ENCODE measurements around the gene FAM114A1. TPM values are rescaled to one million over a fixed set of nuclear protein-coding genes. Genes with fewer than 3 reads are reported as not detected.
A peak's percentile ranks its signal among the peaks of the same experiment; 100 is the strongest.
"Not testable (repeated sequence)": the region's sequence is repeated elsewhere in the genome, so short reads cannot be mapped to it uniquely, and the experiment has no call there.

The FAM114A1 gene
- total RNA-seq, 2 experiments from 2014 or later, result 0.24 to 0.81 TPM

DNA sequence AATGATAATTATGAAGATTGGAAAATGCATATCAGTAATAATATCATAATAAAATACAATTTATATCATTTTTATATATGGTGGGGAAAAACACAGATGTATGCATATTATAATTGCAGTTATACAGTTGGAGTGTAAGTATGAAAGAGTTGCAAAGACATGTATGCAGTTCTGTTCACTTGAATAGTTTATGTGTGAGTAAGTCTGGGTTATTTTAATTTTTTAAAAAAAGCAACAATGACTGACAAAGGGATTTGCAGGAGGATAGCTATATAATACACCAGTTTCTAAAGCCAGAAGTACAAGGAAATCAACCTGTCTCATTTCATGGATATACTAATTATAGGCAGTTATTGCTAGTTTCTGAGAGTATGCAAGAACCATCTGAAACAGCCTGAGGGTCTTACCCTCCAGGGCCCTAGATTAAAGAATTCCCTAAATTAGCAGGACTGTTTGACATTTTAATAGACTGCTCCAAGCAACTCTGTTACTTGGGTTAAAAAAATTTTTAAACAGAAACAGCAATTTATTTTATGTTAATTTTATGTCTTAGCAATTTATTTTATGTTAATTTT, 40.2 kb downstream of the FAM114A1 start:
- intact Hi-C loops (cut with micrococcal nuclease), result no loop called here
- Mint-ChIP-seq H3K4me3 (no peak overlapping the region), H3K4me1 (ENCODE audit: low read depth) (no peaks in the 10 kb centered on the region), H3K27me3 (ENCODE audit: low read depth) (no peaks in the 10 kb centered on the region), H3K36me3 (ENCODE audit: low read depth) (no peaks in the 10 kb centered on the region), H3K27ac (no peak overlapping the region), H3K9me3 (no peaks in the 10 kb centered on the region)
- DNase-seq, result no peak
- CTCF ChIA-PET, result interaction anchor here (2.2 kb wide), 1 partner anchor 227 kb away, joined by 12 read pairs; no protein-coding TSS in a partner anchor

- H3K4me1 Mint-ChIP-seq (ENCODE audit: low read depth), result no peaks in the 10 kb centered on the region
- CTCF ChIA-PET, result interaction anchor here (1.4 to 1.6 kb wide), 2 partner anchors 142 to 226 kb away, joined by 3 to 7 read pairs; no protein-coding TSS in a partner anchor
- H3K4me3 Mint-ChIP-seq, result no peak overlapping the region
- H3K36me3 Mint-ChIP-seq (ENCODE audit: low read depth), result no peaks in the 10 kb centered on the region
- H3K27me3 Mint-ChIP-seq (ENCODE audit: low read depth), result no peaks in the 10 kb centered on the region
- no peak overlapping the region for H3K27ac Mint-ChIP-seq
- H3K9me3 Mint-ChIP-seq, result no peaks in the 10 kb centered on the region
- no peak for DNase-seq
- intact Hi-C loops (cut with micrococcal nuclease), result no loop called here
Observed at GRCh38 chr4:38909015-38909414, 41.4 kb downstream of the FAM114A1 start.

- intact Hi-C loops (cut with micrococcal nuclease), result no loop called here
- Mint-ChIP-seq H3K36me3 (ENCODE audit: low read depth) (no peaks in the 10 kb centered on the region), H3K4me3 (no peak overlapping the region), H3K27ac (no peak overlapping the region), H3K9me3 (no peaks in the 10 kb centered on the region), H3K27me3 (ENCODE audit: low read depth) (no peaks in the 10 kb centered on the region), H3K4me1 (ENCODE audit: low read depth) (peaks cover 9% of the 10 kb centered on the region)
- no peak for DNase-seq
- CTCF ChIA-PET, result interaction anchor here (1.5 kb wide), 1 partner anchor 8 kb away, joined by 7 read pairs; no protein-coding TSS in a partner anchor
Observed at GRCh38 chr4:38911257-38911656, 43.7 kb downstream of the FAM114A1 start.

- Mint-ChIP-seq H3K27me3 (ENCODE audit: low read depth) (no peaks in the 10 kb centered on the region), H3K9me3 (no peaks in the 10 kb centered on the region), H3K36me3 (ENCODE audit: low read depth) (no peaks in the 10 kb centered on the region), H3K27ac (peak overlapping the region; percentile 36), H3K4me1 (ENCODE audit: low read depth) (peaks cover 9% of the 10 kb centered on the region), H3K4me3 (peak overlapping the region; percentile 29)
- CTCF ChIA-PET, result interaction anchor here (0.7 to 2.2 kb wide), 3 partner anchors 12 to 220 kb away, joined by 3 to 9 read pairs (median 4); no protein-coding TSS in a partner anchor
- intact Hi-C loops (cut with micrococcal nuclease), result no loop called here
- peak; percentile 18 for DNase-seq
Observed at GRCh38 chr4:38914854-38915253, 47.2 kb downstream of the FAM114A1 start.

GRCh38 chr4:38916267-38916666, 48.7 kb downstream of the FAM114A1 start:
- H3K4me1 Mint-ChIP-seq (ENCODE audit: low read depth); H3K4me3 Mint-ChIP-seq; H3K36me3 Mint-ChIP-seq (ENCODE audit: low read depth); CTCF ChIA-PET; H3K9me3 Mint-ChIP-seq; H3K27ac Mint-ChIP-seq; H3K27me3 Mint-ChIP-seq (ENCODE audit: low read depth); DNase-seq; intact Hi-C loops (cut with micrococcal nuclease): not testable (repeated sequence)

GRCh38 chr4:38917481-38918025, 49.9 kb downstream of the FAM114A1 start:
- no peaks in the 10 kb centered on the region for H3K9me3 Mint-ChIP-seq
- no peaks in the 10 kb centered on the region for H3K27me3 Mint-ChIP-seq (ENCODE audit: low read depth)
- H3K36me3 Mint-ChIP-seq (ENCODE audit: low read depth), result no peaks in the 10 kb centered on the region
- no peak for DNase-seq
- peaks cover 9% of the 10 kb centered on the region for H3K4me1 Mint-ChIP-seq (ENCODE audit: low read depth)
- CTCF ChIA-PET, result interaction anchor here (0.7 to 0.8 kb wide), 3 partner anchors 9 to 18 kb away, joined by 3 read pairs; no protein-coding TSS in a partner anchor
- H3K27ac Mint-ChIP-seq, result no peak overlapping the region
- H3K4me3 Mint-ChIP-seq, result no peak overlapping the region
- intact Hi-C loops (cut with micrococcal nuclease), result no loop called here

- Mint-ChIP-seq H3K27me3 (ENCODE audit: low read depth) (no peaks in the 10 kb centered on the region), H3K36me3 (ENCODE audit: low read depth) (no peaks in the 10 kb centered on the region), H3K27ac (no peak overlapping the region), H3K4me3 (no peak overlapping the region), H3K4me1 (ENCODE audit: low read depth) (peaks cover 9% of the 10 kb centered on the region), H3K9me3 (no peaks in the 10 kb centered on the region)
- CTCF ChIA-PET, result no interaction called here
- intact Hi-C loops (cut with micrococcal nuclease), result no loop called here
- DNase-seq, result no peak
Observed at GRCh38 chr4:38919494-38919893, 51.9 kb downstream of the FAM114A1 start.

DNA sequence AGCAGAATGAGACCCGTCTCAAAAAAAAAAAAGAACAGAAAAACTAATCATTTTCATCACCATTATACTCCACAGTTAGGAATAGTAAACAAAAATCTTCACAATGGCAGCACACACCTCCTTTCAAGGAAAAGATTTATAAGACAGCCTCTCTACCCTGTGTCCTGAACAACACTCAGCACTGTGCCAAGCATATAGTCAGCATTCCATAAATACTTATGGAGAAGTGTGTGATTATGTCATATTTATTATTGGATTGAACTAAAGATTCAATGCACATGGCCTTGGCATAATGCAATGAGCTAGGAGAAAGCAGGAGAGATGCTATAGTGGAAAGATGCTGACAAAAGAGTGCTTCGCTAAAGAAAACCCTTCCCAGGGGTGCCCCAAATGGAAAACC, 52.6 kb downstream of the FAM114A1 start:
- Mint-ChIP-seq H3K36me3 (ENCODE audit: low read depth) (no peaks in the 10 kb centered on the region), H3K27me3 (ENCODE audit: low read depth) (no peaks in the 10 kb centered on the region), H3K27ac (no peak overlapping the region), H3K4me1 (ENCODE audit: low read depth) (peaks cover 3% of the 10 kb centered on the region), H3K4me3 (no peak overlapping the region), H3K9me3 (no peaks in the 10 kb centered on the region)
- no peak for DNase-seq
- intact Hi-C loops (cut with micrococcal nuclease), result no loop called here
- CTCF ChIA-PET, result no interaction called here

GRCh38 chr4:38920677-38921076, 53.1 kb downstream of the FAM114A1 start:
- no peak overlapping the region for H3K27ac Mint-ChIP-seq
- H3K4me1 Mint-ChIP-seq (ENCODE audit: low read depth), result no peaks in the 10 kb centered on the region
- intact Hi-C loops (cut with micrococcal nuclease), result no loop called here
- DNase-seq, result no peak
- CTCF ChIA-PET, result no interaction called here
- no peaks in the 10 kb centered on the region for H3K9me3 Mint-ChIP-seq
- no peak overlapping the region for H3K4me3 Mint-ChIP-seq
- no peaks in the 10 kb centered on the region for H3K27me3 Mint-ChIP-seq (ENCODE audit: low read depth)
- no peaks in the 10 kb centered on the region for H3K36me3 Mint-ChIP-seq (ENCODE audit: low read depth)

GRCh38 chr4:38921151-38921550, 53.5 kb downstream of the FAM114A1 start:
- Mint-ChIP-seq H3K27ac (no peak overlapping the region), H3K36me3 (ENCODE audit: low read depth) (no peaks in the 10 kb centered on the region), H3K4me1 (ENCODE audit: low read depth) (no peaks in the 10 kb centered on the region), H3K9me3 (no peaks in the 10 kb centered on the region), H3K27me3 (ENCODE audit: low read depth) (no peaks in the 10 kb centered on the region), H3K4me3 (no peak overlapping the region)
- CTCF ChIA-PET, result no interaction called here
- DNase-seq, result no peak
- intact Hi-C loops (cut with micrococcal nuclease), result no loop called here

DNA sequence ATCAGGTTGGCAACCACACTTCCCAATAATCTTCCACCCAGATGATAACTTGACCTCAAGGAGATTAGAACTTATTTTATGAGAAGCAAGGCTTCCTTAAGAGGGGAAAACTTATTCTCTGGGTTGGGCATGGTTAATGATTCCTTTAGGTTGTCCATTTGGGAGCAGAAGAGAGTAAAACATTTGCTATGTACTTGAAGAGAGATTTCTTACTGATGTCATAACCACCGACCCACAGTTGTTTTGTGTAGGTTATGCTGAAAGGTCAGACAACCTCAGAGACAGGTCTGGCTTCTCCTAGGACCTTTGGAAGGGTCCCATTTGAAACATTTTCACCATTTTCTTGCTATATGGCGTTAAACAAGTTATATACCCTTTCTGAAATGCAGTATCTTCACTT, 56.1 kb downstream of the FAM114A1 start:
- Mint-ChIP-seq H3K27ac (no peak overlapping the region), H3K9me3 (no peaks in the 10 kb centered on the region), H3K36me3 (ENCODE audit: low read depth) (no peaks in the 10 kb centered on the region), H3K4me3 (no peak overlapping the region), H3K4me1 (ENCODE audit: low read depth) (no peaks in the 10 kb centered on the region), H3K27me3 (ENCODE audit: low read depth) (no peaks in the 10 kb centered on the region)
- CTCF ChIA-PET, result interaction anchor here (0.6 to 1.7 kb wide), 2 partner anchors 21 to 183 kb away, joined by 3 to 6 read pairs; no protein-coding TSS in a partner anchor
- intact Hi-C loops (cut with micrococcal nuclease), result no loop called here
- DNase-seq, result no peak

- H3K27me3 Mint-ChIP-seq (ENCODE audit: low read depth), result no peaks in the 10 kb centered on the region
- CTCF ChIA-PET, result interaction anchor here (0.6 to 1.7 kb wide), 2 partner anchors 21 to 183 kb away, joined by 3 to 6 read pairs; no protein-coding TSS in a partner anchor
Observed at GRCh38 chr4:38924353-38924752, 56.7 kb downstream of the FAM114A1 start.

More at GRCh38 chr4:38924353-38924752, 56.7 kb downstream of the FAM114A1 start:
- Mint-ChIP-seq H3K27ac (no peak overlapping the region), H3K9me3 (no peaks in the 10 kb centered on the region), H3K36me3 (ENCODE audit: low read depth) (no peaks in the 10 kb centered on the region), H3K4me3 (no peak overlapping the region), H3K4me1 (ENCODE audit: low read depth) (no peaks in the 10 kb centered on the region)
- intact Hi-C loops (cut with micrococcal nuclease), result no loop called here
- no peak for DNase-seq
